Measurements from ENCODE around the gene ZNF488.

ZNF488 gene

GRCh38 chr10:47357911-47358310 is 26.2 kb downstream of the ZNF488 start:
- Mint-ChIP-seq H3K27ac (no peak overlapping the region), H3K9me3 (no peaks in the 10 kb centered on the region), H3K4me1 (ENCODE audit: low read depth) (no peaks in the 10 kb centered on the region), H3K4me3 (no peak overlapping the region), H3K27me3 (no peaks in the 10 kb centered on the region), H3K36me3 (ENCODE audit: low read depth) (no peaks in the 10 kb centered on the region)
- peak; percentile 13 for DNase-seq

- H3K4me3 Mint-ChIP-seq = no peak overlapping the region
- no peak for DNase-seq
- no peaks in the 10 kb centered on the region for H3K27me3 Mint-ChIP-seq
- no peaks in the 10 kb centered on the region for H3K4me1 Mint-ChIP-seq (ENCODE audit: low read depth)
- H3K9me3 Mint-ChIP-seq = no peaks in the 10 kb centered on the region
- H3K27ac Mint-ChIP-seq = no peak overlapping the region
- H3K36me3 Mint-ChIP-seq (ENCODE audit: low read depth) = no peaks in the 10 kb centered on the region
Measured at GRCh38 chr10:47357131-47357582, 26.9 kb downstream of the ZNF488 start.

GRCh38 chr10:47356708-47357107 is 27.4 kb downstream of the ZNF488 start:
- Mint-ChIP-seq H3K4me3 (no peak overlapping the region), H3K27me3 (no peaks in the 10 kb centered on the region), H3K36me3 (ENCODE audit: low read depth) (no peaks in the 10 kb centered on the region), H3K27ac (no peak overlapping the region), H3K9me3 (no peaks in the 10 kb centered on the region), H3K4me1 (ENCODE audit: low read depth) (no peaks in the 10 kb centered on the region)
- no peak for DNase-seq

- no peaks in the 10 kb centered on the region for H3K9me3 Mint-ChIP-seq
- no peak overlapping the region for H3K27ac Mint-ChIP-seq
- no peaks in the 10 kb centered on the region for H3K4me1 Mint-ChIP-seq (ENCODE audit: low read depth)
Measured at GRCh38 chr10:47354900-47355299, 29.2 kb downstream of the ZNF488 start.

GRCh38 chr10:47354165-47354564 is 29.9 kb downstream of the ZNF488 start:
- Mint-ChIP-seq H3K9me3 (no peaks in the 10 kb centered on the region), H3K27ac (no peak overlapping the region), H3K4me3 (no peak overlapping the region), H3K4me1 (ENCODE audit: low read depth) (no peaks in the 10 kb centered on the region), H3K36me3 (ENCODE audit: low read depth) (no peaks in the 10 kb centered on the region), H3K27me3 (no peaks in the 10 kb centered on the region)
- DNase-seq = no peak

More at GRCh38 chr10:47354900-47355299, 29.2 kb downstream of the ZNF488 start:
- H3K36me3 Mint-ChIP-seq (ENCODE audit: low read depth) = no peaks in the 10 kb centered on the region
- DNase-seq = no peak
- no peaks in the 10 kb centered on the region for H3K27me3 Mint-ChIP-seq
- no peak overlapping the region for H3K4me3 Mint-ChIP-seq

GRCh38 chr10:47353351-47353750 is 30.7 kb downstream of the ZNF488 start:
- no peak overlapping the region for H3K4me3 Mint-ChIP-seq
- no peaks in the 10 kb centered on the region for H3K9me3 Mint-ChIP-seq
- DNase-seq = no peak
- no peak overlapping the region for H3K27ac Mint-ChIP-seq
- H3K4me1 Mint-ChIP-seq (ENCODE audit: low read depth) = no peaks in the 10 kb centered on the region
- no peaks in the 10 kb centered on the region for H3K36me3 Mint-ChIP-seq (ENCODE audit: low read depth)
- no peaks in the 10 kb centered on the region for H3K27me3 Mint-ChIP-seq

GRCh38 chr10:47351899-47352815 is 31.9 kb downstream of the ZNF488 start:
- no peak for DNase-seq
- Mint-ChIP-seq H3K9me3 (no peaks in the 10 kb centered on the region), H3K4me3 (no peak overlapping the region), H3K27ac (no peak overlapping the region), H3K4me1 (ENCODE audit: low read depth) (no peaks in the 10 kb centered on the region), H3K36me3 (ENCODE audit: low read depth) (no peaks in the 10 kb centered on the region), H3K27me3 (no peaks in the 10 kb centered on the region)

- no peaks in the 10 kb centered on the region for H3K4me1 Mint-ChIP-seq (ENCODE audit: low read depth)
Measured at GRCh38 chr10:47350671-47351640, 33.1 kb downstream of the ZNF488 start.

GRCh38 chr10:47349941-47350371 is 34.1 kb downstream of the ZNF488 start:
- Mint-ChIP-seq H3K4me3 (no peak overlapping the region), H3K4me1 (ENCODE audit: low read depth) (no peaks in the 10 kb centered on the region), H3K9me3 (no peaks in the 10 kb centered on the region), H3K27ac (no peak overlapping the region), H3K36me3 (ENCODE audit: low read depth) (no peaks in the 10 kb centered on the region), H3K27me3 (no peaks in the 10 kb centered on the region)
- no peak for DNase-seq

More at GRCh38 chr10:47350671-47351640, 33.1 kb downstream of the ZNF488 start:
- H3K4me3 Mint-ChIP-seq = no peak overlapping the region
- H3K9me3 Mint-ChIP-seq = no peaks in the 10 kb centered on the region
- no peaks in the 10 kb centered on the region for H3K36me3 Mint-ChIP-seq (ENCODE audit: low read depth)
- H3K27me3 Mint-ChIP-seq = no peaks in the 10 kb centered on the region
- DNase-seq = no peak
- no peak overlapping the region for H3K27ac Mint-ChIP-seq

- no peak overlapping the region for H3K4me3 Mint-ChIP-seq
- no peak overlapping the region for H3K27ac Mint-ChIP-seq
- no peak for DNase-seq
- H3K4me1 Mint-ChIP-seq (ENCODE audit: low read depth) = no peaks in the 10 kb centered on the region
- no peaks in the 10 kb centered on the region for H3K36me3 Mint-ChIP-seq (ENCODE audit: low read depth)
- no peaks in the 10 kb centered on the region for H3K9me3 Mint-ChIP-seq
- no peaks in the 10 kb centered on the region for H3K27me3 Mint-ChIP-seq
Measured at GRCh38 chr10:47349516-47349915, 34.6 kb downstream of the ZNF488 start.

- Mint-ChIP-seq H3K4me3 (no peak overlapping the region), H3K36me3 (ENCODE audit: low read depth) (no peaks in the 10 kb centered on the region), H3K9me3 (no peaks in the 10 kb centered on the region), H3K27ac (no peak overlapping the region), H3K27me3 (no peaks in the 10 kb centered on the region), H3K4me1 (ENCODE audit: low read depth) (no peaks in the 10 kb centered on the region)
- DNase-seq = no peak
Measured at GRCh38 chr10:47348661-47349470, 35.2 kb downstream of the ZNF488 start.

- H3K27ac Mint-ChIP-seq = no peak within 1 kb of the TSS
- H3K27me3 Mint-ChIP-seq = no peaks in the 10 kb centered on the region
- no peaks in the 10 kb centered on the region for H3K4me1 Mint-ChIP-seq (ENCODE audit: low read depth)
- no peak for DNase-seq
- no peaks in the 10 kb centered on the region for H3K9me3 Mint-ChIP-seq
- no peaks in the 10 kb centered on the region for H3K36me3 Mint-ChIP-seq (ENCODE audit: low read depth)
- H3K4me3 Mint-ChIP-seq = no peak within 1 kb of the TSS
Measured at GRCh38 chr10:47348138-47348651, 35.9 kb downstream of the ZNF488 start, which contains the start of gene RBP3. Gene RBP3 (plus strand): TSS chr10:47348363. CDS start chr10:47348485, 122 bp downstream.

GRCh38 chr10:47347303-47347675 is 36.8 kb downstream of the ZNF488 start:
- Mint-ChIP-seq H3K27ac (no peak overlapping the region), H3K9me3 (no peaks in the 10 kb centered on the region), H3K36me3 (ENCODE audit: low read depth) (no peaks in the 10 kb centered on the region), H3K27me3 (no peaks in the 10 kb centered on the region), H3K4me1 (ENCODE audit: low read depth) (no peaks in the 10 kb centered on the region), H3K4me3 (no peak overlapping the region)
- no peak for DNase-seq

Measured in activated T-cell treated with anti-CD3 and anti-CD28 coated beads, Interleukin-2, amount 50 U/mL, for 24 hours (primary cell).